Left renal cortex interstitium (tissue), 4 donors: ENCODE measurements around the gene CMC2. TPM values are rescaled to one million over a fixed set of nuclear protein-coding genes. Genes with fewer than 3 reads are reported as not detected.

Experiments
- DNase-seq, 4 donors: peaks; one replicate each; pipeline ENCODE4 v3.0.0-alpha.2; 2013; ENCODE audit warnings: low read depth in 4 of 4, low spot score in 2 of 4, missing footprints in 1 of 4
- polyA plus RNA-seq, 4 donors: library from polyadenylated mRNA; unstranded; fragments of 120-200 nt; gene quantifications; one replicate each; pipeline ENCODE4 v1.2.1, GENCODE V29; 2013; ENCODE audit not compliant: insufficient read length in 4 of 4

CMC2 gene
- polyA plus RNA-seq, 4 donors: 60.4 to 69.4 (median 68.1) TPM

DNA sequence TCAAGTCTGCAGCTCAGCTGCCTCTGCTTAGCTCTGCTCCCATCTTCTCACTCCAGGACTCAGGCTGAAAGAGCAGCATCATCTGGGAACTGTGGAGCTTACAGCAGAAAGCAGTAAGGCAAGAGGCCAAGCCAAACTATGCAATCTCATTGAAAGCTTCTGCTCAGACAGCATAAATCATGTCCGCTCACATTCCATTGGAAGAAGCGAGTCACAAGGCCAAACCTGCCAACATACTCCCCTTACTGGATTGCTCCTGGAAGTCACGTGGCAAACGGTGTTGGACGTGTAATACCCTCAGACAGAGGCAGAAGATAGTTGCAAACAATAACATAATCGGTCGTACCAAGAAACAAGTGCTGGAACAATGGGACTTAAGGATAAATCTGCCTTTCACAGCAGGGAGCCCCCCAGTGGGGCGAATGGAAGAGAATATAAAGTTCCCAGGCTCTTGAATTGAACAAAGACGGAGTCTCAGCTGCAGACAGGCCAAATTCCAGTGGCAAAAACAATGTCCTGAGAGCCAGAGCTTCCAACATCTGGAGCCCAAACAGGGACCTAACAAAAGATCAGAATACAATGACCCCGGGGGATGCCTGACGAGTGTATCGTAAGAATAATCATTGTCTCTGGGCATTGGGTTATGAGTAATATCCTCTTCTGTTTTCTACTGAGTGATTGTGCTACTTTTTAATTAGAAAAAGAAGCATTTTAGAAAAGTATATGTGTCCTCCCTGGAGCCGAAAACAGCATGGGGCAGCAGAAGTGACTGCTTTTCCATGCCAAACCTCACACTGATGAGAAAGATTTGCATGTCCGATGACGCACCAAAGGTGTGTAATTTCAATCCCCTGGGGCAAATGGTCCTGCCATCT, 68.4 kb downstream of the CMC2 start:
- DNase-seq: peak; percentile 32 to 49 (median 34)

DNA sequence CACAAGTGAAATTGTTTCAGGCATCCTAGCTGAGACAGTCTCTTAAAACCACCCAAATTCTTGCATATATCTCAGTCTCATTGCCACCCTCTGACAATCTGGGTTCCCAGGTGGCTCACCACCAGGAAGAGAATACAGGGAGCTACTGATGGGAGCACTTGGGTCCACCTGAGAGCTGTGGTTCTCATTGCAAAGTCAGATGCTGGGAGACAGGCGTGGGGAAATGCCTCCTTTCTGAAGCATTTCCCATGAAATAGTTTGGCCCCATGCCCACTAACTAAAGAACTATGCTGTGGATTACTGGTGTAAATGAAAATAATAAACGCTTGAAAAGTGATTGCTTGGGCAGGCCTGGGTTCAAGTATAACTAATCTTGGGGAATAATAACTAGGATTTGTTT, 70.3 kb downstream of the CMC2 start:
- no peak for DNase-seq

DNA sequence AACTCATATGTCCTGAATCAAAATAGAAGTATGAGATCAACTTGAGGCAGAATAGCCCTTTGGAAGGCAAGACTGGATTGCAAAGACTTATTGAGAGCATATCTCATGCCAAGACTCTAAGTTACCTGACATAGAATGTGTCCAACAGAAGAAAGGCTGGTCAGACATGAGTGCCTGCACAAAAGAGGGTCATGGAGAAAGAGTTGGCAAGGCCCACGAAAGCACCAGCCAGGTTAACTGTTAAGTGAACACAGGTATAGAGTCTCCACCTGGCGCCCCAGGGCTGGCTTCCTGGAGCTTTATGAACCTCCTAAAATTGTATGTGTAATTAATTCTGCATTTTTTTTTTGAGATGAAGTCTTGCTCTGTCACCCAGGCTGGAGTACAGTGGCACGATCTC, 71.0 kb downstream of the CMC2 start:
- no peak for DNase-seq

DNA sequence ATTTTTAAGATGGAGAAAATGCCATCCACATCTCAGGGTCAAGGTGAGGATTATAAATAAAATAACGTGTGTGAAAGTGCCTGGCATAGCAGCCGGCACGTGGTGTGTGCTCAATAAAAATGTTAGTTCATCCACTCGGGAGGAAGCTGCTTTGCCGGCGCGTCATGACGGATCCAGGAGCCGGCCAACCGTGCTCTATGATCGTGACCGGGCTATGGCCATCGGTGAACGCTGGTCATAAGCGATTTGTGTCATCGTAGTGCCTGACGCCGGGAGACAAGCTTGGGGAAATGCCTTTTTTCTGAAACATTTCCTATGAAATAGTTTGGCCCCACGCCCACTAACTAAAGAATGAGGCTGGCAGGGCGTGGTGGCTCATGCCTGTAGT, 74.0 kb downstream of the CMC2 start:
- no peak for DNase-seq

DNA sequence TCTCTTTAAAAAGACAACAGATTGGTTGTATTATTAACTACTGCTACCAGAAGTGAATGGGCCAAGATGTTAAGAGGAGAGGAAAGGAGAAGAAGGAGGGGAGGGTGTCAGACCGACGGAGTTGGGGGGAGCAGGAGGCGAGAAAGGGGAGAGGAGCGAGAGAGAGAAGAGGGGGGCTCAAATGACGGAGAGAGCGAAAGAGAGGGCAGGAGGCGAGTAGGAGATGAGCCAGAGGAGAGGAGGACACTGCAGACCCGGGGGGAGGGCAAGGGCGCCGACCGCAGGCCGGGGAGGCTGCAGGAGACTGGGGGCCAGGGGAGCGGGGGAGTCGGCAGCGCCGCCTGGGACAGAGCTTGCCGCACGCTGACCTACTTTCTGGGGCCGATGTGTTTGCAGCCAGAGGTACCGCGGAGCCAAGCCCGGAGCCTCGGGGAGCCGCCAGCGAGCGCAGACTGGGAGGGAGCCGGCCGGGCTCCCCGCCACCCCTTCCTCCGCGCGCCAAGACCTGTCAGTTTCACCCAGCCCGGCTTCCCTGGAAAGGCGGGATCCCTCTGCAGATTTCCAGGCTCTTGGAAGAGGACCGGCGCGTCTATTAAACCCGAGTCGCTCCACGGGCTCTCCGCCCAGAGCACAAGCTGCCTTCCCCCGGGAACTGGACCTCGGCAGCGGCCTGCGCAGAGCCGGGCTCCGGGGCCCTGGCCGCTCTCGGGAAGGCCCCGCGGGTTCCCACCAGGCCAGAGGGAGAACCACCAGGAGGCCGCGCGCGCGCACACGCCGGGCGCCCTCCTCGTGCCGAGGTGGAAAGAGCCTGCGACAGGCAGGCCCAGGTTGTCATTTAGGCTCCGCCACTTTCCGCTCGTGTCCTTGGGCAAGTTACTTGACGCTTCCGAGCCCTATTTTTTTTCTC, 74.6 kb downstream of the CMC2 start:
- peak in 3 of 4 donors; percentile 39 to 48 (median 43) for DNase-seq

DNA sequence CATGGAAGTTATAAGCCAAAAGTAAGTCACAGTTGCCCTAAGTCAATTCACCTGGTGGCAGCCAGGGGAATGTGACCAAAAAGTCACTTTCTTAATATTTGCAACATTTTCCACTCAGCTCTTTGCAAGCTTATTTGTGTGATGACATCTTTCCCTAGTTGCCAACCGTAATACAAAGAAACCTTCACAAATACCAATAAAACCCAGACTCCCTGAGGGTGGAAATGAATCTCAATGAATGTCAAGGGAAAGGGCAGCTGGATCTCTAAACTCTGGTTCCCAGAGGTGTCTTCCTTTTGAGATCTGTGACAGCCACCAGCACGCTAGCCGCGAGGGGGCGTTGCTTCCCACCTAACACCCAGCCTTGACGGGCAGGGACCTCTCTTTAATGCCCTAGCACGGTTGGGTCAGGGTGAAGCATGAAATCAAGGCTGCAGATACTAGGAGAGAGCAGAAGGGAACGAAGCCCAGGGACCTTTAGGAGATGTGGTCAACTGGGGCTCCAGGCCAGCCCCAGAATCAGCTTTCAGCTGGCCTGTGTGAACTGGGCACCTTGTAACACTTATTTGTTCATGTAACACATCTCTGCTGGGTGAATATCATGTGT, 82.2 kb downstream of the CMC2 start:
- DNase-seq: no peak

DNA sequence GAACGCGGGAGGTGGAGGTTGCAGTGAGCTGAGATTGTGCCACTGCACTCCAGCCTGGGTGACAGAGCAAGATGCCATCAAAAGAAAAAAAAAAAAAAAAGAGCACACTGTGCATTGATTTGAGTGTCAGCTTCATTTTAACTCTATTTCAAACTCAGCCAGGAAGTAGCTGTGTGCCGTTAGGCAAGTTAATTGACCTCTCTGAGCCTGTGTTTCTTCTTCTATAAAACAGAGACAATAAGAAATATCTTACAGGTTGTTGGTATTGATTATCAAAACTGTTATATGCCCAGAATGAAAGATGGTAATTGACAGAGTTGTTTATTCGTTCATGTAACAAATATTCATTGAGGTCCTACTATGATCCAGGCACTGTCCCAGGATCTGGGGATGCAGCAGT, 83.3 kb downstream of the CMC2 start:
- no peak for DNase-seq

Other genes with a start within 250 kb of the CMC2 start
- gene CDYL2, start 202.3 kb downstream of the CMC2 start, polyA plus RNA-seq: 1 to 10 TPM; 6.0 to 7.6 (median 7.2) TPM
- gene CENPN, start 329 bp upstream of the CMC2 start, polyA plus RNA-seq: 10 to 100 TPM; 21.1 to 24.4 (median 23.1) TPM
- gene ATMIN, start 29.0 kb upstream of the CMC2 start, polyA plus RNA-seq: 10 to 100 TPM; 37.0 to 46.1 (median 44.3) TPM
- gene C16orf46, start 70.4 kb upstream of the CMC2 start, polyA plus RNA-seq: 1 to 10 TPM; 1.4 to 3.2 (median 1.9) TPM
- 100 to 1,000 TPM in 1 of 4 donors, 10 to 100 TPM in 3; 77.8 to 102 (median 96.7) TPM for gene GCSH, start 89.5 kb upstream of the CMC2 start, polyA plus RNA-seq
- 1 to 10 TPM; 1.5 to 3.0 (median 2.6) TPM for gene BCO1, start 231.8 kb upstream of the CMC2 start, polyA plus RNA-seq